Aorta (tissue), 5 donors: ENCODE results near the gene RPL41. TPM values are rescaled to one million over a fixed set of nuclear protein-coding genes. Genes with fewer than 3 reads are reported as not detected.
A peak's percentile ranks its signal among the peaks of the same experiment; 100 is the strongest.

Source experiments
- ATAC-seq: fragments of 200-7000 bp; cut with Tn5 transposase; one replicate; pipeline ENCODE4 v1.9.1; 2022; ENCODE audit warnings: moderate library complexity; ENCODE audit not compliant: low FRiP score
- DNase-seq, 2 donors: peaks; one replicate each; pipeline ENCODE4 v3.0.0-alpha.2; 2020
- H3K27ac ChIP-seq, 2 donors: one replicate each; pipeline ENCODE4 v1.5.1; 2013; ENCODE audit warnings: low read length in 2 of 2, mild to moderate bottlenecking in 2 of 2, moderate library complexity in 2 of 2, control low read depth in 1 of 2, inconsistent platforms in 1 of 2, low read depth in 1 of 2
- H3K27me3 ChIP-seq, 2 donors: one replicate each; pipeline ENCODE4 v1.6.1; 2013; ENCODE audit warnings: control low read depth in 1 of 2, low read length in 1 of 2, mild to moderate bottlenecking in 1 of 2, moderate library complexity in 1 of 2; ENCODE audit not compliant: insufficient read depth in 2 of 2, control insufficient read depth in 1 of 2
- H3K36me3 ChIP-seq, 2 donors: one replicate each; pipeline ENCODE4 v1.6.1; 2013; ENCODE audit warnings: control low read depth in 1 of 2, low read length in 1 of 2, mild to moderate bottlenecking in 1 of 2; ENCODE audit not compliant: insufficient read depth in 2 of 2, control insufficient read depth in 1 of 2
- H3K4me1 ChIP-seq, 2 donors: one replicate each; pipeline ENCODE4 v1.6.1; 2013; ENCODE audit warnings: low read length in 2 of 2, control low read depth in 1 of 2, mild to moderate bottlenecking in 1 of 2, moderate library complexity in 1 of 2; ENCODE audit not compliant: insufficient read depth in 2 of 2, control insufficient read depth in 1 of 2
- H3K4me3 ChIP-seq, 2 donors: one replicate each; pipeline ENCODE4 v1.5.1; 2013; ENCODE audit warnings: low read length in 2 of 2, control low read depth in 1 of 2, mild to moderate bottlenecking in 1 of 2
- H3K9me3 ChIP-seq: one replicate; pipeline ENCODE4 v1.6.1; 2013; ENCODE audit warnings: mild to moderate bottlenecking, low read length; ENCODE audit not compliant: control insufficient read depth
- WGBS, 2 donors: extraction: QIAGEN DNeasy Blood & Tissue Kit; methylation state at CpG; one replicate each; pipeline ENCODE4 v1.1.7; 2013; 5-methylcytosine and 5-hydroxymethylcytosine counted together
- intact Hi-C, 2 donors: fragments of 100-400 bp; cut with DNase I; formaldehyde crosslinking; loops; one replicate each; pipeline versions ENCODE4 v1.14.2 to v1.15.0; 2022
- polyA plus RNA-seq, 2 donors: library from polyadenylated mRNA; stranded (reverse); fragments of 200-250 nt; gene quantifications; one replicate each; pipeline ENCODE4 v1.2.3, GENCODE V29; 2013
- total RNA-seq, 2 donors: library from RNA; stranded (reverse); fragmentation: NEBNext Ultra II Directional; extraction: Animal tissue kit (Norgen Biotek cat#: 25700); gene quantifications; one replicate each; pipeline ENCODE4 v1.2.1, GENCODE V29; 2021
- donor health status: healthy with polysubstance abuse.
- donor health status: Bipolar disorder and iron deficiency.
- donor health status: DM: no; HTN: no; CAD: no.
- donor health status: DM: no; HTN: no; CAD: no.
- donor health status: DM: yes; HTN: yes; CAD: no.

Gene RPL41
- total and polyA plus RNA-seq, 4 donors: 2,225 to 7,278 (median 4,110) TPM

DNA sequence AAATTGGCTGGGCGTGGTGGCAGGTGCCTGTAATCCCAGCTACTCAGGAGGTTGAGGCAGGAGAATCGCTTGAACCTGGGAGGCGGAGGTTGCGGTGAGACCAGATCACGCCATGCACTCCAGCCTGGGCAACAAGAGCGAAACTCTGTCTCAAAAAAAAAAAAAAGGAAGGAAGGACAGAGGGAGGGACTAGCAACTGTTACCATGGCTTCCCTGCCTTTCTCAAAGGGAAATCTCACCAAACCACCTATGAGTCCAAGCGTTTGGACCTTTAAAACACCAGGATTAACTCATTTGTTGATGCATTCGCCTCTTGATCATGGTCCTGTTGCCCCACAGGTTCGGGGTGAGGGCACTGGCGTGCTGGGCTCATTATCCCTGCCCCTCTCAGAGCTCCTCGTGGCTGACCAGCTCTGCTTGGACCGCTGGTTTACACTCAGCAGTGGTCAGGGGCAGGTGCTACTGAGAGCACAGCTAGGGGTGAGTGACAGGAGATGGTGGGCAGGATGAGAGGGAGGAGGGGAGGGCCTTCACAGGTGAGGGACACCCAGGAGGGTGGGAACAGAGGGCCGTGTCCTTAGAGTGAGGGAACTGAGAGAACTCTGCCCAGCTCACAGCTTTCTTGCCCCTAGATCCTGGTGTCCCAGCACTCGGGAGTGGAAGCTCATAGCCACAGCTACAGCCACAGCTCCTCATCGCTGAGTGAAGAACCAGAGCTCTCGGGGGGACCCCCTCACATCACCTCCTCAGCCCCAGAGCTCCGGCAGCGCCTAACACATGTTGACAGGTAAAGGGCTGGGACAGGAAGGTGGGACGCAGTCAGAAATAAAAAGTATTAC, 25.7 kb downstream of the RPL41 start:
- intact Hi-C loops: no loop called here
- Histone ChIP-seq H3K4me3 (no peak overlapping the region), H3K36me3 (peaks cover 6 to 17% of the 10 kb centered on the region in 2 donors), H3K9me3 (no peaks in the 10 kb centered on the region), H3K27ac (no peak overlapping the region), H3K4me1 (no peaks in the 10 kb centered on the region), H3K27me3 (no peaks in the 10 kb centered on the region)
- ATAC-seq (no peak), DNase-seq (no peak)
- 88 to 93% methylated on average over 19 of the region's 19 CpGs for WGBS, 2 donors

DNA sequence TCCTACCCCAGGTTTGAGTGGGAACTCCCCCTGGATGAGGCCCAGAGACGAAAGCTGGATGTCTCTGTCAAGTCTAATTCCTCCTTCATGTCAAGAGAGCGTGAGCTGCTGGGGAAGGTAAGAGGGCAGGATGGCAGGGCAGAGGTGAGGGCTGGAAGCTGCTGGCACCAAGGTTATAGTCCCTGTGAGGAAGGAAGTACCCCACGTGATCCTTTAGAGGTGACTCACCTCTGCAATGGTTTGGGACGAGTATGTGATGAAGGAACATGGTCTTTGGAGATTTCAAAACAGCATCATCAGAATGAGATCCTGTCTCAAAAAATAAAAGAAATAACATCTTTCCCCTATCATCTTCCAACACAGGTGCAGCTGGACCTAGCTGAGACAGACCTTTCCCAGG, 26.8 kb downstream of the RPL41 start:
- H3K27me3 ChIP-seq: no peaks in the 10 kb centered on the region
- H3K36me3 ChIP-seq: peaks cover 2 to 14% of the 10 kb centered on the region in 2 donors
- H3K27ac ChIP-seq: no peak overlapping the region
- H3K4me1 ChIP-seq: no peaks in the 10 kb centered on the region
- intact Hi-C loops: no loop called here
- ATAC-seq (no peak), DNase-seq (no peak)
- no peaks in the 10 kb centered on the region for H3K9me3 ChIP-seq
- WGBS, 2 donors: 78 to 79% methylated on average over 4 of the region's 4 CpGs
- H3K4me3 ChIP-seq: no peak overlapping the region

DNA sequence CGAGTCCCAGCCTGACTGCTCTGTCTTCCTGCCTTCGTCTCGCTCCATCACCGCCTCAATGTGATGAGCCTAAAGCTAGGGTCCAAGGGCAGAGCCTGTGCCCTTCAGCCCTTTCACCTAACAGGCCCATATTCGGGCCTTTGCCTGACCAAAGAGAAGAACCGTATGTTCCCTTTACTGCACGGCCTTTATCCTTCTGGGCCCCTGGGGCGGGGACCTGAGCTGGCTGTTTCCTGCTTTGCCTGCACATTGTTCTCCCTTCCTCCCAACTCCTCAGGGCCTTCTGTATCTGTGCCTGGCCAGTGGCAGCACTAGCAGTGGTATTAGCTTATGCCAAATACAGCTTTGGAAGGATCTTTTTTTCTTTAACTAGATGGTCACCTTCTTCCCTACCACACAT, 27.4 kb downstream of the RPL41 start:
- no peaks in the 10 kb centered on the region for H3K27me3 ChIP-seq
- H3K9me3 ChIP-seq: no peaks in the 10 kb centered on the region
- H3K36me3 ChIP-seq: peaks cover 0 to 14% of the 10 kb centered on the region in 2 donors
- H3K27ac ChIP-seq: no peak overlapping the region
- DNase-seq (no peak), ATAC-seq (peak; percentile 6)
- intact Hi-C loops: no loop called here
- H3K4me1 ChIP-seq: no peaks in the 10 kb centered on the region
- WGBS, 2 donors: 86% methylated on average over 8 of the region's 8 CpGs
- H3K4me3 ChIP-seq: no peak overlapping the region

DNA sequence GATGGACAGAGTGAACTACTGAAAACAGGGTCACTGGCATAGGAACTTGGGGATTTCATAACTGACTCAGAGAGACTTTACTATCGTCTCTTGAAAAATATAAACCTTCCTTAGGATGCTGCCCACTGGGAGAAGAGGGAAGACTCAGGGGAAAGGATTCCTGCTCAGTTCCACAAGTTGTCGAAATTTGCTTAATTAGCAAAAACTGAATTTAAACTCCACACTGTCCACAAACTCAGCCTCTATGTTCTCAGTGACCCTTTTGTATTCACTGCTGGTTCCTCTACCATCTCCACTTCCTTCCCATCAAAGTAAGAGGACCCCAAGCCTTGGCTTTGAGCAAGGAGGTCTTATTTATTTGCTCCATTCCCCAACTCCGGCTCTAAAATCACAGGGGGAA, 28.8 kb downstream of the RPL41 start:
- no peaks in the 10 kb centered on the region for H3K4me1 ChIP-seq
- intact Hi-C loops: no loop called here
- no peaks in the 10 kb centered on the region for H3K27me3 ChIP-seq
- no peak overlapping the region for H3K4me3 ChIP-seq
- no peak for ATAC-seq
- DNase-seq: no peak
- no peak overlapping the region for H3K27ac ChIP-seq
- no peaks in the 10 kb centered on the region for H3K9me3 ChIP-seq
- WGBS, 2 donors: 77 to 89% methylated on average over 3 of the region's 3 CpGs
- peaks cover 0 to 14% of the 10 kb centered on the region in 2 donors for H3K36me3 ChIP-seq

DNA sequence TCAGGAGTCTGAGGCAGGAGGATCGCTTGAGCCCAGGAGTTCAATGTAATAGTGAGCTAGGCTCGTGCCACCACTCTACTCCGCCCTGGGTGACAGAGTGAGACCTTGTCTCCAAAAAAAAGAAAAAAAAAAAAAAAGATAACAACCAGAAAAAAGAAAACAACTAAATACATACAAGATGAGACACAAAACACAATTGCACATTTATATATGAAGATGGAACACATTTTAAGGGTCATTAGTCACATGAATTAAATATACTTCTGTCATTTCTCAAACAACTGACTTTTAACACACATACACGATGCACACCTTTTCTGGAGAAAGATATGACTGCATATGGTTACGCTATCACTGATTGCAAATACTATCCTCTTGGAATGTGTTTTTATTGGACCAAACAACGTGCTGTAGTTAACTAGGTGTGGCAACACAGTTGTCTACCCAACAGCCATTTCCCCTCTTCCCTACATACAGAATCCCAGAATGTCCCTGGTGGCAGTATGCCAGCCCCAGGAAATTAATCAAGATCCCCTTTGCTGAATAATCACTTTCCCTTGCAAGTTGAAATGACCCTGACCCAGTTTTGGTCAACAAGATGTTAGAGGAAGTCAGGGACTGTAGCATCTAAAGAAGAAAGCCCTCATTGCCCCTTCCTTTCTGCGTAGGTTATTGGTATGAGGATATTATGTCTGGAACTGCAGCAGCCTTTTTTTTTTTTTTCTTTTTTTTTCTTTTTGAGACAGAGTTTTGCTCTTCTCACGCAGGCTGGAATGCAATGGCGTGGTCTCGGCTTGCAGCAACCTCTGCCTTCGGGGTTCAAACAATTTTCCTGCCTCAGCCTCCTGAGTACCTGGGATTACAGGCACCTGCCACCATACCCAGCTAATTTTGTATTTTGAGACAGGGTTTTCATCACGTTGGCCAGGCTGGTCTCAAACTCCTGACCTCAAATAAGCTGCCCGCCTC, 30.3 kb downstream of the RPL41 start:
- peaks cover 0 to 9% of the 10 kb centered on the region in 2 donors for H3K36me3 ChIP-seq
- 43 to 44% methylated on average over 13 of the region's 13 CpGs for WGBS, 2 donors
- H3K4me3 ChIP-seq: no peak overlapping the region
- intact Hi-C loops: no loop called here
- no peaks in the 10 kb centered on the region for H3K27me3 ChIP-seq
- no peak for DNase-seq
- no peaks in the 10 kb centered on the region for H3K9me3 ChIP-seq
- no peak overlapping the region for H3K27ac ChIP-seq
- H3K4me1 ChIP-seq: no peaks in the 10 kb centered on the region
- no peak for ATAC-seq

DNA sequence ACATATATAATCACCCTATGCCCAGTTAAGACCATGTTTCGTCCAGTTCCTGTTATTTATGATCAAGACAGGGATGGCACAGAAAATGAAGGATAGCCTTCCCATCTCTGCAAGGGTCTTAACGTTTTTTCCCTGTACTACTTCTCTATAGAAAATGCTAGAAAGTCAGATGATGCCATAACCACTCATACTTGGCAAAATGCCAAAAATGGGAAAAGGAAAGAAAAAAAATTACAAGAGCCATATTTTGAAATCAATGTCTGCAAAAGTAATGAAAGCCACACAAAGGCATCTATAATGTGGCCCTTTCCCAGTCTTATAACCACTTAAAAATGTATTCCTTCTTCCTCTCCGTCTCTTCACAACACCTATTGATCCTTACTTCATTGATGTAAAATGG, 34.1 kb downstream of the RPL41 start:
- no peak overlapping the region for H3K27ac ChIP-seq

DNA sequence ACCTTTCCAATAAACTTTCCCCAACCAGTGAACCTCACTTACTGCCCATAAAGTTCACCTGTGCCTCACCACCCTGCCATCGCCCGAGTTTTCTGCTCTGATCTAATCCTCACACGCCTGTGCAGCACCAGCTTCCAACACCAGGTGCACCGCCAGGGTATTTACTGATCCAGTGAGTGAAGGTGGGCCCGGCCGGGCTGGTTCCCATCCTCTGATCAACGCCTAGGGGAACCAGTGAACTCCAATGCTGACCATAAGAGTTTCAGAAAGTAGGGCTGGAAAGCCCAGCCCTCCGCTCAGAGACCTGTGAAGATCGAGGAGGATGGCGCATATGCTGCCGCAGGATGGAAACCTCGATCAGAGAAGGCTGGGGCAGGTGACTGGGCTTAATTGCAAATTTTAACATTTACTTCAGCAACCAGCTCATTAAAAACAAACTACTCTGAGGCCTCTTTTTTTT, 35.3 kb downstream of the RPL41 start:
- Histone ChIP-seq H3K4me3 (peak overlapping the region; percentile 66), H3K27ac (peak overlapping the region in 1 of 2 donors; percentile 62), H3K36me3 (no peaks in the 10 kb centered on the region), H3K9me3 (no peaks in the 10 kb centered on the region), H3K4me1 (no peaks in the 10 kb centered on the region), H3K27me3 (no peaks in the 10 kb centered on the region)
- intact Hi-C loops: loop anchor here in 1 of 2 donors (2.0 kb wide), 1 partner anchor 23 kb away; the partner anchor contains the start of gene ESYT1
- 11 to 12% methylated on average over 12 of the region's 12 CpGs for WGBS, 2 donors
- ATAC-seq (peak; percentile 24), DNase-seq (peak; percentile 62 to 85)

More for the DNA sequence above, 34.1 kb downstream of the RPL41 start:
- intact Hi-C loops: loop anchor here in 1 of 2 donors (2.0 kb wide), 1 partner anchor 22 kb away; the partner anchor contains the start of gene ESYT1
- H3K36me3 ChIP-seq: no peaks in the 10 kb centered on the region
- no peaks in the 10 kb centered on the region for H3K4me1 ChIP-seq
- ATAC-seq: no peak
- H3K27me3 ChIP-seq: no peaks in the 10 kb centered on the region
- no peaks in the 10 kb centered on the region for H3K9me3 ChIP-seq
- H3K4me3 ChIP-seq: no peak overlapping the region
- WGBS, 2 donors: 62 to 65% methylated on average over 3 of the region's 3 CpGs
- no peak for DNase-seq

DNA sequence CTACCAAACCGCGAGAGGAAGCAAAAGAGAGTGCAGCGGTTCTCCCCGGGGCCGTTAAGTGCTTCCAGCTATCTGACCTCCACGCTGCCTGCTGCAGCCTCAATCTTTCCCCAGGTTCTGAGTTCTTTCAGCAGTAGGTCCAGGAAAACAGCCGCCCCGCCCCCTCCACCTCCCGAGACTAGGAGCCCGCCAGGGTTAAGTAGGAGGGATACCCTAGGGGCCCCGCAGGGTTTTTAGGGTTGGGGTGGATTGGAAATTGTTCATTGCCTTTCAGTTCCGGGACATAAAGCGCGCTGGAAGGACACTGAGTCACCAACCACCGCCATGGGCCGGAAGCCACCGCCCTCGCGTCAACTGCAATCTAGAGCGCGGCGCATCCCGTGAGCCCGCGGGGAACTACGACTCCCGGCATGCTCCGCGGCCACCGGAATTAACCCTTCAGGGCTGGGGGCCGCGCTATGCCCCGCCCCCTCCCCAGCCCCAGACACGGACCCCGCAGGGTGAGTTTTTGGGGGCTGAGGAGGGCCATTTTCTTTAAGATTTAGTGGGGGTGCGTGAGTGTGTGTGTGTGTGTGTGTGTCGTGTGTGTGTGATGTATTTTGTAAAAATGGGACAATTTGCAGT, 35.8 kb downstream of the RPL41 start, which contains the start of gene MYL6B:
MYL6B (plus strand) TSS at position 456 of the 624 bp plus-strand sequence. CDS start 1,332 bp downstream, outside the sequence.
- Histone ChIP-seq H3K36me3 (no peaks in the 10 kb centered on the region), H3K27ac (peak within 1 kb of the TSS in 1 of 2 donors; percentile 62), H3K4me3 (peak within 1 kb of the TSS; percentile 66), H3K27me3 (no peaks in the 10 kb centered on the region), H3K4me1 (no peaks in the 10 kb centered on the region), H3K9me3 (no peaks in the 10 kb centered on the region)
- intact Hi-C loops: no loop called here
- 0% methylated on average over 37 of the region's 37 CpGs for WGBS, 2 donors
- ATAC-seq (peak; percentile 95), DNase-seq (peak; percentile 97 to 99)
